Stimulated activated CD8-positive, alpha-beta memory T cell treated with anti-CD3 and anti-CD28 coated beads, Interleukin-4, amount 100 ng/mL, for 24 hours (primary cell): ENCODE measurements around the gene EXD3.
"Not testable (repeated sequence)": the region's sequence is repeated elsewhere in the genome, so short reads cannot be mapped to it uniquely, and the experiment has no call there.

Source experiments
- DNase-seq: peaks from one replicate; pipeline ENCODE4 v3.0.0-alpha.2; 2020; ENCODE audit warnings: low read depth

The EXD3 gene

DNA sequence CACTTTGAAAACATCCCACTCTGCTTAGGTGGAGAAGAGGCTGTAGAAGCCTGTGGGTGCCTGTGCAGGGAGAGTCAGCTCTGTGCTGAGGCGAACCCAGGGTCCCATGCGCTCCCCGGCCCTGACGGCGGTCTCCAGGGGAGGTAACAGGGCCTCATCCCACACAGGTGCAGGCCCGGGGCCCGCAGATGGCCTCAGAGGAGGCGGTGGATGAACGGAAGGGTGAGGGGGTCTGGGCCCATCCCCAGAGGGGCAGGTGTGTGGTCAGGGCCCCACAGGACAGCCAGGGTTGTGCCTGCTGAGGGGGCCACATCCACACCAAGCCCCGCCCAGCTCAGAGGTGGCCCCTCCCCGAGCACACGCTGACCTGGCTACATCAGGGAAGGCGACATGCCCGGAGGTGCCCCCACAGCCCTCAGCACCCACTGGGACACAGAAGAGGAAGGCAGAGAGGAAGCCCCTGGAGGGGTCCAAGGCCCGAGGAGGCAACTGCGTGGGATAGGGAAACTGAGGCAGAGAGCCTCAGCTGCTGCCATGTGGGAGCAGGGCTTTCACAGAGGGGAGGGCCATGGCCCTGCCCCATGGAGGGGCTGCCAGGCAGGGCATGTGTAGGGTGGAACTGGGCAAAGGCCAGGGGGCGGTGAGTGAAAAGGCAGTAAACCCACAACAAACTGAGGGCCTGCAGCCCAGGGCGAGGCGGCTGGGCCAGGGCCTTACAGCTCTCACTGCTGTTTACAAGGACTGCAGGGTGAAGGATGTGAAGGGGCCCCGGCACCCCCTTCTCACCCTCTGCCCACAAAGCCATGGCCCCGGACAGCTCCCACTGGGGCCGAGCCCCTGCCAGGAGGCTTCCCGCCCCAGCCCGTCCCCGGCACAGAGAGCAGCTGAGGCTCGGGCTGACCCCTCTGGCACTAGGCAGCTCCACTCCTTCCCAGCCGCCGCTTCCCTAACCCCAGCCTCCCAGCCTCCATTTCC, 29.5 kb downstream of the EXD3 start:
- DNase-seq, result no peak

DNA sequence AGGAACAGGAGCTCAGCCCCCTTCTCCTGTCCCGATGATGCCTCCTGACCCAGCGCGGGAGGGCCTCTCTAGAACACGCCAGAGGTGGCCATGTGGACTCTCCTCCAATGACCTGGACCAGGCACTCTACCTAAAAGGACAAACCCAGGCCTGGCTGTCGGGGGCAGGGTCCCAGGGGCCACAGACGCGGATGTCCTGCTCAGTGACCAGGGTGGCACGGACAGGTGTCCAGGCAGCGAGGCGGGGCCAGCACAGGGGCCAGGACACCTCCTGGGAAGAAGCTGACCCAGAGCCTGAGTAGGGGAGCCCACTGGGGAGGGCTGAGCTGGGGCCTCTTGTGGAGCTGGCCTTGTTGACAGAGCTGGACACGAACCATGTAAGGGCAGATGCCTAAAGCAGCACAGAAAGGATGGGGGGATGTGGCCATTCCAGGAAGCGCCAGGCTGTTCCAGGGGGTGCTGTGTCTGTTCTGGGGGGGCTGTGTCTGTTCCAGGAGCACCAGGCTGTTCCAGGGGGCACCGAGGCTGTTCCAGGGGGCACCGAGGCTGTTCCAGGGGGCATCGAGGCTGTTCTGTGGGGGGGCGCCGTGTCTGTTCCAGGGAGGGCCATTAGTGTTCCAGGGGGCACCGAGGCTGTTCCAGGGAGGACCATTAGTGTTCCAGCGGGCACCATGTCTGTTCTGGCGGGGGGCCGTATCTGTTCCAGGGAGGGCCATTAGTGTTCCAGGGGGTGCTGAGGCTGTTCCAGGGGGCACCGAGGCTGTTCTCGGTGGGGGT, 30.5 kb downstream of the EXD3 start:
- DNase-seq, result no peak

DNA sequence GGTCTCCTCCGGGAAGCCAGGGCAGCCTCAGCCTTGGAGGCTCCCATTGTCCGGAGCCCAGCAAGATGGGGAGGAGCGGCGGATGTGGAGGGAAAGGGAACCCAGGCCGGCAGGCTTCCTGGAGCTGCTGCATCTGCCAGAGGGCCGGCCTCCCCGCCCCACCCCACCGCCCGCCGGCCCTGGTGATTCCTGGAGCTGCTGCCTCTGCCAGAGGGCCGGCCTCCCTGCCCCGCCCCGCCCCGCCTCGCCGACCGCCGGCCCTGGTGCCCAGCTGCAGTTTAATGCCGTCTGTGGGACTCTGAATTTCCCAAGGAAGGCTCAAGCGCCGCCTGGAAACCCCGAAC, 31.6 kb downstream of the EXD3 start:
- DNase-seq, result no peak

GRCh38 chr9:137390553-137391410, 32.2 kb downstream of the EXD3 start:
- DNase-seq, result no peak

GRCh38 chr9:137389428-137389746, 33.6 kb downstream of the EXD3 start:
- DNase-seq, result no peak

DNA sequence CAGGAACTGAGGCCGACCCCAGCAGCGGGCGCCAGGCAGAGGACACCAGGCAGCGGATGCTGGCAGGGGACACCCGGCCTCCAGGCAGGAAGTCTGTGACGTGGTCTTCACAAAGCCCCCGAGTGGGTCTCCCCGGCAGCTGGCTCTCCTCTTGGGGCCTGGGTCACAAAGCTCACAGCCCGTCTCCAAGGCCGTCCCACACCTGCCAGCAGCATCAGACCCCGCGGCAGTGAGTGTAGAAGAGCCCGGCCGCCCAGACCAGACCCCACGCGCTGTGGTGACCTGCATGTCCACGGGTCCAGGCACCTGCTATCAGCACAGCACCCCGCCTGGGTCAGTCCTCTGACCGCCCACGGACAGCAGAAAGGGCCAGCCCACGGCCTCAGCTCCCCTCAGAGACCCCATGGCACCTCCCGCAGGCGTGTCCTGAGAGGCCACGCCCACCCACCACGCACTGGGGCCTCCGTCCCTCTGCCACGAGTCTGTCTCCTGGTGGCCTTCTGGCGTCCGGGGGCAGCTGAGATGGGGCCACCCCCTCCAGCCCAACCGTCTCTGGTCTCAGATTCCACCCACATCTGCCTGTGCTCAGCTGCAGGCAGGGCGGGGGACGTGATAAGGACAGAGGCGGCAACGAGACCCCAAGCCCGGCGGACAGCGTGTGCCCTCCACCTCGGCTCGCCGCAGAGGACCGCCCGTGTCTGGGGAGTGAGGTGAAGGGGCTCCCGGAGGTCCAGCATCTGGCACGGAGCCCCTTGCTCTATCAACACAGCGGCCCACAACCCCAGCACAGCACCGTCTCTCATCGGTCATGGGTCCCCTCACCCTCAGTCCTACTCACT, 34.2 kb downstream of the EXD3 start:
- no peak for DNase-seq

DNA sequence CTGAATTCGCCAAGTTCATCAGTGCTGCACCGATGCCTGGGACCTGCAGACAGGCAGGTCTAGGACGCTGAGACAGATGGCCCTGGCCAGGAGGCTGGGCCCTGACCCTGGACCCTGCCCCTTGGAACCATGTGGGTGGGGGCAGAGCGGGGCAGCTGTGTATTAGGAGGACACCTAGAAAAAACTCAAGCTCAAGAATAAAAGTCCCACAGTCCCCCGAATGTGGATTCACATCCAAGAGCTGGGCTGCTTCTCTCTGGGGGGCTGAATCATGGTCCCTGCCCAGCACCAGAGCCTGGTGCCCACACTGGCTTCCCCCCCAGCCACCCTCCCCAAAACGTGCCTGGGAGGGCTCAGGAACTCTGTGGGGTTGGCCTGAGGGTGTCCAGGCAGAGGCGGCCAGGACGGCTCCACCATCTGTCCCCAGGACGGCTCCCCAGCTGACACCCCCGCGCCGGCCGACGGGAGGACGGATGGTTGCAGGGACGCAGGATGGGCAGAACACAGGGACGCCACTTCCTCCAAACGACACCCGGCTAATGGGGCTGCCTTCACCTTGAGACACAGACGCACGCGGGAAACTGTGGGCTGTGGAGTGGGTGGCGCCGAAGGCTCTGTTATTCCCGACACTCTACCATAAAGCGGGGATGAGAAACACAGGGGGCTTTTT, 34.9 kb downstream of the EXD3 start:
- DNase-seq, result no peak

- peak; percentile 24 for DNase-seq
Measured at GRCh38 chr9:137387114-137387890, 35.7 kb downstream of the EXD3 start.

DNA sequence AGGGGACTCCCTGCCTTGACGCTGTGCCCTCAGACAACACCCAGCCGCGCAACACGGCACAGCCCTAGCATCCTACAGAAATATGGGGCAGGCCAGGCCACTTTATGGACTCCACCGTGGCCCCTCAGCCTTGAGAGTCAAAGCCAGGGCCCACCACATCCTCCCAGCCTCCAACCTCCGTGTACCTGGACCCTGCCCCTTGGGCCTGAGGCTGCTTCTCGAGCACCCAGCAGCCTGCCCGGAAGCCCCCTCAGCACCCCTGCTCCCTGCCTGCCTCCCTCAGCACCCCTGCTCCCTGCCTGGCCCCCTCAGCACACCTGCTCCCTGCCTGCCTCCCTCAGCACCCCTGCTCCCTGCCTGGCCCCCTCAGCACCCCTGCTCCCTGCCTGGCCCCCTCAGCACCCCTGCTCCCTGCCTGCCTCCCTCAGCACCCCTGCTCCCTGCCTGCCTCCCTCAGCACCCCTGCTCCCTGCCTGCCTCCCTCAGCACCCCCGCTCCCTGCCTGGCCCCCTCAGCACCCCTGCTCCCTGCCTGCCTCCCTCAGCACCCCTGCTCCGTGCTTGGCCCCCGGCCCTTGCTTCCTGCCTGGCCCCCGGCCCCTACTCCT, 36.4 kb downstream of the EXD3 start:
- not testable (repeated sequence) for DNase-seq

DNA sequence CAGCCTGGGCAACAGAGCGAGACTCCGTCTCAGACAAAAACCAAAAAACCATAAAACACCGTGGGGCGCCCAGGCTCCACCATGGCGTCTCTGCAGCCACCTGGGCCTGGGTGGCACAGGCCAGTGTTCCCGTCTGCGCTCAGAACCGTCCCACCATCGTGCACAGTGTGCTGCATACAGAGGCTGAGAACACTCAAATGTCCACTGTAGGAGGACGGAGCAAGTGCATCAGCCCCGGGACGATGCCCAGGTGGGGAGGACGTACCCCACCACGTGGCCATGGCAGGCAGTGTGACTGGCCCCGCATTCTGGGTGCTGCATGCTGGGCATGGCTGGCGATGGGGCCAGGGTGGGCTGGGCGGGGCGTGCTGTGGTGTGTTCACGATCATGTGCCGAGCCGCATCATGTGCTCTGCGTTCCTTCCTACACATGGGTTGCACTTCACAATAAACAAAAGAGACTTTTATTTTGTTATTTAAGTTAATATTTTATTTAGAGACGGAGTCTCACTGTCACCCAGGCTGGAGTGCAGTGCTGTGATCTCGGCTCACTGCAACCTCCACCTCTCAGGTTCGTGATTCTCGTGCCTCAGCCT, 37.8 kb downstream of the EXD3 start:
- DNase-seq, result no peak

- no peak for DNase-seq
Measured at GRCh38 chr9:137383784-137384756, 38.9 kb downstream of the EXD3 start.

DNA sequence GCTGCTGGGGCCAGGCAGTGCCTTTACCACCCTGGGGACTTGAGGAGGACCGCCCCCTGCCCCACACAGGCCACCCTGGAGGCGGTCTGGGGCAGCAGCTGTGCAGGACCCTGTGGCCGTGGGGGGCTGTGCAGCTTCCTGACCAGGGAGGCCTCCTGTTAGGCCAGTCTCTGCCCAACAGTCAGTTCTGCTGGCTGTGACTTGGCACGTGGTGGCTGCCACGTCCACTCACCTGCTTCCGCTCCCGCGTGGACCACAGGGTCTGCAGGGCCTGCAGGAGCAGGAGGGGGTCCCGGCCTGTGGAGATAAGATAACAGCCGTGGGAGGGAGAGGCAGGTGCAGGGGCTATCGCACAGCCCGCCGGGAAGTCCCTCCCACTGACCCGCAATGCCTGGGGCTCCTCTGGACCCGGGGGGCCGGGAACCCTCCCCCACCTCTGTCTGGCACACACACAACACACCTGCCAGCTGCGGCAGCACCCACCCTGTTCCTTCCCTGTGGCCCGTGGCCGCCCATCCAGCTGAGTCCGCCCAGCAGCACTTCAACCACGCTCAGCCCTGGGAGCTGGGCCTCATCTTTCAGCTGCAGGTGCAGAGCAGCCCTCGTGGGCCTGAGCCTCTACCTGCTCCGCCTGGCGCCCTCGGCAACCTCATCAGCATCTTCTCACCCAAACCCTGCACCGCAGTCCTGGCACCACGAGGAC, 39.7 kb downstream of the EXD3 start:
- no peak for DNase-seq

DNA sequence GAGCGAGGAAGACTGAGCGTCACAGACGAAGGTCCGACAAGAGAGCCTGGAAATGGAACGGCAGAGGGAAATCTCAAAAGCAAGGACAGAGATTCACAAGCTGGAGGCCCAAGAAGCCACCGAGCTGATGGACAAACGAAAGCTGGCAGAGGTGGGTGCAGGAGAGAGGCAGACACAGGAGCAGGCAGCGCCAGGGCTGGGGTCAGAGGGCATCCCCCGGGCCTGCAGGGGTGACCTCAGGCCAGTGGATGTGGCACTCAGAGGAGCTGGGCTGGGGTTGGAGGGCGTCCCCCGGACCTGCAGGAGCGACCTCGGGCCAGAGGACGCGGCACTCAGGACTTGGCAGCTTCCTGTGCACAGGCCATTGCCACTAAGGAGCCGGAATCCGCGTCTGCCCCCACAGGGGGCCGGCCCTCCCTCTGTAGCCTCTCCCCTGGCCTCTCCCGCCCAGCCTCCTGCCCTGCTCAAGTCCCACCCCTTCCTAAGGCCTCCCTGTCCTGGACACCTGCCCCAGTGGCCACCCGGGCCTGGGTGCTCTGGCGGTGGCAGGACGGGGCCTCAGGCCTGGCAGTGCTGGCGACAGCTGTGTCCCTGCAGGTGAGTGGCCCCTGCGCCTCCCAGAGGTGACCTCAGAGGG, 40.4 kb downstream of the EXD3 start:
- no peak for DNase-seq

GRCh38 chr9:137381501-137382443, 41.2 kb downstream of the EXD3 start:
- DNase-seq, result no peak

DNA sequence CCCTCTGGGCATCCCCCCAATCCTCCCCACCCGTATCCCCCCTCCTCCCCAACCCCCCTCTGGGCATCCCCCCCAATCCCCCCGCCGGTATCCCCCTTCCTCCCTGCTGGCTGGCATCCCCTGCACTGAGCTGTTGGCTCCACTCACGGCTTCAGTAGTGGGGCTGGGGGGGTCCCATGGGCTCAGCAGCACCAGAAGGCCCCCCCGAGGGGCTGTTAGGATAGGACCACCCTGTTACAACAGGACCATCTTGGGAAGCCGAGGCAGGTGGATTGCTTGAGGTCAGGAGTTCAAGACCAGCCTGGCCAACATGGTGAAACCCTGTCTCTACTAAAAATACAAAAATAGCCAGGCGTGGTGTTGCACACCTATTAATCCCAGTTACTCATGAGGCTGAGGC, 42.4 kb downstream of the EXD3 start:
- DNase-seq, result no peak

GRCh38 chr9:137380171-137380570, 42.8 kb downstream of the EXD3 start:
- DNase-seq, result no peak
